ENCODE data around the gene NT5DC1. TPM values are rescaled to one million over a fixed set of nuclear protein-coding genes. Genes with fewer than 3 reads are reported as not detected.

NT5DC1 gene
- polyA plus RNA-seq, 3 donors: 18.2 to 39.0 (median 28.3) TPM

DNA sequence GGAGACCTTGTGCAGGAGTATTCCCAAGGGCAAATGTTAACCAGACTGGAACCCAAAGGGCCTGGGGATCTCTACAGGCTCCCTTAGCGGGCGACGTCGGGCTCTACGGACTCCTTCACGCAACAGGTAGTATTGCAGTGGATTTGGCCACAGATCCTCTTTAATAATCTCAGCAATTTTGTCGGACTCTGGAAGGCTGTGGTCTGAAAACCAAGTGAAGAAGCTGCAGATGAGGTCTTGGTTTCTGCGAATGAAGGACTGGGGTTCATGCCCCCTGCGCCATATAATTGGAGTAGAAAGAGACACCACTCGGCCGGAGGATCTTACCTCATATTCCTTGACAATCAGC, 177.8 kb downstream of the NT5DC1 start:
- peaks cover 16 to 24% of the 10 kb centered on the region in 2 donors for H3K36me3 Mint-ChIP-seq
- Histone ChIP-seq H4K20me1 (ENCODE audit: insufficient read depth, low read length) (peaks cover 27% of the 10 kb centered on the region), H3K4me1 (ENCODE audit: control insufficient read depth in 1 of 2, insufficient read depth in 2 of 2, low read length in 2 of 2) (peaks cover 36 to 49% of the 10 kb centered on the region in 2 donors), H3K79me2 (ENCODE audit: insufficient read depth, low read length) (peaks cover 52% of the 10 kb centered on the region), H3K4me3 (replicated peaks in 1 of 3; ENCODE audit: low read depth in 2 of 3, low read length in 3 of 3) (peak overlapping the region; percentile 53 to 90 (median 85)), H3K9me3 (replicated peaks in 1 of 2; ENCODE audit: control insufficient read depth in 1 of 2, insufficient read depth in 1 of 2, low read length in 2 of 2) (no peaks in the 10 kb centered on the region), H3K9ac (ENCODE audit: insufficient read depth, low read length, poor library complexity, severe bottlenecking) (peak overlapping the region; percentile 96), H3K36me3 (replicated peaks in 1 of 2; ENCODE audit: control insufficient read depth in 1 of 2, insufficient read depth in 2 of 2, low read length in 2 of 2) (peaks cover 5 to 13% of the 10 kb centered on the region in 2 donors), H3K4me2 (replicated peaks; ENCODE audit: extremely low read depth, low read length, poor library complexity, severe bottlenecking) (peak overlapping the region; percentile 85), H3K27me3 (ENCODE audit: control insufficient read depth in 2 of 2, insufficient read depth in 2 of 2, low read length in 2 of 2) (no peaks in the 10 kb centered on the region), H3K27ac (ENCODE audit: low read depth in 1 of 2, low read length in 2 of 2) (peak overlapping the region; percentile 96 to 97), H2AFZ (ENCODE audit: insufficient read depth, low read depth, low read length, poor library complexity, severe bottlenecking) (peak overlapping the region; percentile 86)
- peaks cover 0 to 1% (median 0%) of the 10 kb centered on the region in 3 donors for H3K27me3 Mint-ChIP-seq (ENCODE audit: low read depth in 3 of 3)
- H3K27ac Mint-ChIP-seq: peak overlapping the region; percentile 98 to 99 (median 99)
- intact Hi-C loops (cut with micrococcal nuclease): loop anchor here in 1 of 2 donors (5.0 kb wide), 1 partner anchor 254 kb away; no protein-coding TSS in a partner anchor
- WGBS (ENCODE audit: insufficient coverage): 98% methylated on average over 7 of the region's 11 CpGs
- no peaks in the 10 kb centered on the region for H3K9me3 Mint-ChIP-seq
- DNase-seq: no peak
- H3K4me1 Mint-ChIP-seq: peaks cover 43% of the 10 kb centered on the region
- H3K4me3 Mint-ChIP-seq: peak overlapping the region; percentile 96 to 100
- TF ChIP-seq, protein P1, sequence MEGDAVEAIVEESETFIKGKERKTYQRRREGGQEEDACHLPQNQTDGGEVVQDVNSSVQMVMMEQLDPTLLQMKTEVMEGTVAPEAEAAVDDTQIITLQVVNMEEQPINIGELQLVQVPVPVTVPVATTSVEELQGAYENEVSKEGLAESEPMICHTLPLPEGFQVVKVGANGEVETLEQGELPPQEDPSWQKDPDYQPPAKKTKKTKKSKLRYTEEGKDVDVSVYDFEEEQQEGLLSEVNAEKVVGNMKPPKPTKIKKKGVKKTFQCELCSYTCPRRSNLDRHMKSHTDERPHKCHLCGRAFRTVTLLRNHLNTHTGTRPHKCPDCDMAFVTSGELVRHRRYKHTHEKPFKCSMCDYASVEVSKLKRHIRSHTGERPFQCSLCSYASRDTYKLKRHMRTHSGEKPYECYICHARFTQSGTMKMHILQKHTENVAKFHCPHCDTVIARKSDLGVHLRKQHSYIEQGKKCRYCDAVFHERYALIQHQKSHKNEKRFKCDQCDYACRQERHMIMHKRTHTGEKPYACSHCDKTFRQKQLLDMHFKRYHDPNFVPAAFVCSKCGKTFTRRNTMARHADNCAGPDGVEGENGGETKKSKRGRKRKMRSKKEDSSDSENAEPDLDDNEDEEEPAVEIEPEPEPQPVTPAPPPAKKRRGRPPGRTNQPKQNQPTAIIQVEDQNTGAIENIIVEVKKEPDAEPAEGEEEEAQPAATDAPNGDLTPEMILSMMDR (IDR thresholded peaks at IDR 0.05): no peak

DNA sequence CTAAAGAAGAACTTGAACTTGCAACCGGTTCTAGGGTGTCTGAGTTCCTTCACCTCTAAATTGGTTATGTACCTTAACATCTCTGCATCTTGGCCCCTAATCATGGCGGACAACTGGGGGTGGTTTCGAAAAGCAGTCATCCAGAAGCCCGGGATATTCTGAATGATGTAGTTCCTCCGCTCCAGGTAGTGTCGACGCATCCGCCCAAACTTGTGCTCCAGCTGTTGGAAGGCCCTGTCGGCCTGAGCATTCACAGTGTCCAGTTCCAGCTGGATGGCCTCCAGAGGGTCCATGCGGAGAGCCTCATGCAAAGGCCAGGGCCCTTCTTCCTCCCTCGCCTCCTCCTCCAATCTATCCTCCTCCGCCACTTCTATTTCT, 178.2 kb downstream of the NT5DC1 start:
- TF ChIP-seq, protein P1 (IDR thresholded peaks at IDR 0.05): no peak
- Histone ChIP-seq H3K36me3 (replicated peaks in 1 of 2; ENCODE audit: control insufficient read depth in 1 of 2, insufficient read depth in 2 of 2, low read length in 2 of 2) (peaks cover 2 to 10% of the 10 kb centered on the region in 2 donors), H3K4me2 (replicated peaks; ENCODE audit: extremely low read depth, low read length, poor library complexity, severe bottlenecking) (peak overlapping the region; percentile 85), H3K4me1 (ENCODE audit: control insufficient read depth in 1 of 2, insufficient read depth in 2 of 2, low read length in 2 of 2) (peaks cover 36 to 49% of the 10 kb centered on the region in 2 donors), H3K27me3 (ENCODE audit: control insufficient read depth in 2 of 2, insufficient read depth in 2 of 2, low read length in 2 of 2) (no peaks in the 10 kb centered on the region), H3K27ac (ENCODE audit: low read depth in 1 of 2, low read length in 2 of 2) (peak overlapping the region; percentile 96 to 97), H3K4me3 (replicated peaks in 1 of 3; ENCODE audit: low read depth in 2 of 3, low read length in 3 of 3) (peak overlapping the region; percentile 53 to 90 (median 85)), H4K20me1 (ENCODE audit: insufficient read depth, low read length) (peaks cover 27% of the 10 kb centered on the region), H3K9ac (ENCODE audit: insufficient read depth, low read length, poor library complexity, severe bottlenecking) (peak overlapping the region; percentile 96), H3K9me3 (replicated peaks in 1 of 2; ENCODE audit: control insufficient read depth in 1 of 2, insufficient read depth in 1 of 2, low read length in 2 of 2) (no peaks in the 10 kb centered on the region), H3K79me2 (ENCODE audit: insufficient read depth, low read length) (peaks cover 52% of the 10 kb centered on the region), H2AFZ (ENCODE audit: insufficient read depth, low read depth, low read length, poor library complexity, severe bottlenecking) (peak overlapping the region; percentile 86)
- peaks cover 43% of the 10 kb centered on the region for H3K4me1 Mint-ChIP-seq
- H3K27me3 Mint-ChIP-seq (ENCODE audit: low read depth in 3 of 3): peaks cover 0 to 2% (median 1%) of the 10 kb centered on the region in 3 donors
- H3K36me3 Mint-ChIP-seq: peaks cover 14 to 21% of the 10 kb centered on the region in 2 donors
- H3K9me3 Mint-ChIP-seq: no peaks in the 10 kb centered on the region
- 12% methylated on average over 11 of the region's 12 CpGs for WGBS (ENCODE audit: insufficient coverage)
- peak overlapping the region; percentile 96 to 100 for H3K4me3 Mint-ChIP-seq
- DNase-seq: no peak
- intact Hi-C loops (cut with micrococcal nuclease): loop anchor here in 1 of 2 donors (5.0 kb wide), 1 partner anchor 253 kb away; no protein-coding TSS in a partner anchor
- H3K27ac Mint-ChIP-seq: peak overlapping the region; percentile 98 to 99 (median 99)
